A673 (cell line): ENCODE results near the gene IL15. TPM values are rescaled to one million over a fixed set of nuclear protein-coding genes. Genes with fewer than 3 reads are reported as not detected.

Experiments
- BruUV-seq: library from RNA; stranded (reverse); fragments of 400-500 nt; replicated peaks from 2 replicates; lab custom pipeline; 2021; lab: Mats Ljungman, UMichigan
- CTCF ChIA-PET: fragments of 300-600 bp; sonication (Branson Sonifier 250); formaldehyde crosslinking; loops from one replicate; lab custom pipeline; 2022; ENCODE audit warnings: antibody characterized with exemption; lab: Charles Lee
- POLR2A ChIA-PET: fragments of 300-600 bp; sonication (Branson Sonifier 250); formaldehyde crosslinking; loops from one replicate; lab custom pipeline; 2022; ENCODE audit warnings: antibody characterized with exemption; ENCODE audit not compliant: low non-redundant PET; lab: Charles Lee
- DNase-seq: peaks from one replicate; pipeline ENCODE4 v3.0.0-alpha.2; 2015; ENCODE audit warnings: low spot score
- H3K27ac ChIP-seq: fragments of 200-600 bp; sonication (generic); 2 replicates; pipeline ENCODE4 v1.5.1; 2016; ENCODE audit warnings: mixed run types, low read depth, mild to moderate bottlenecking, mixed read lengths, antibody characterized with exemption, low read length; ENCODE audit not compliant: poor library complexity, severe bottlenecking
- H3K27me3 ChIP-seq: fragments of 200-600 bp; sonication (generic); replicated peaks from 2 replicates; pipeline ENCODE4 v1.6.1; 2017; ENCODE audit warnings: mixed run types, low read depth, mild to moderate bottlenecking, mixed read lengths, antibody characterized with exemption, low read length; ENCODE audit not compliant: insufficient read depth, poor library complexity
- H3K36me3 ChIP-seq: fragments of 200-600 bp; sonication (generic); 2 replicates; pipeline ENCODE4 v1.6.1; 2016; ENCODE audit warnings: mixed run types, mild to moderate bottlenecking, mixed read lengths, antibody characterized with exemption, low read length; ENCODE audit not compliant: insufficient read depth, poor library complexity, severe bottlenecking
- H3K4me1 ChIP-seq: fragments of 200-600 bp; sonication (generic); 2 replicates; pipeline ENCODE4 v1.6.1; 2017; ENCODE audit warnings: mixed run types, mild to moderate bottlenecking, mixed read lengths, antibody characterized with exemption, low read length; ENCODE audit not compliant: insufficient read depth, poor library complexity, severe bottlenecking
- H3K4me3 ChIP-seq: fragments of 200-600 bp; sonication (generic); 2 replicates; pipeline ENCODE4 v1.5.1; 2016; ENCODE audit warnings: low read depth, mixed run types, mild to moderate bottlenecking, mixed read lengths, low read length; ENCODE audit not compliant: poor library complexity, severe bottlenecking
- H3K9me3 ChIP-seq: fragments of 200-600 bp; sonication (generic); 2 replicates; pipeline ENCODE4 v1.6.1; 2016; ENCODE audit warnings: mixed run types, low read depth, mild to moderate bottlenecking, mixed read lengths, antibody characterized with exemption, low read length; ENCODE audit not compliant: poor library complexity, severe bottlenecking
- EZH2 ChIP-seq: fragments of 200-600 bp; sonication (generic); IDR thresholded peaks from 2 replicates; pipeline ENCODE4 v1.6.1; 2017; ENCODE audit warnings: borderline replicate concordance, low read depth, mild to moderate bottlenecking, mixed read lengths, antibody characterized with exemption, low read length; ENCODE audit not compliant: poor library complexity, severe bottlenecking
- intact Hi-C: fragments of 100-400 bp; cut with micrococcal nuclease; formaldehyde crosslinking; loops from one replicate; pipeline ENCODE4 v1.10.0; 2022; ENCODE audit not compliant: unreplicated experiment
- total RNA-seq: library from RNA; stranded (reverse); gene quantifications from 2 replicates; pipeline ENCODE4 v1.2.3, GENCODE V29; 2021
- TF ChIP-seq, protein P1 (sequence below): fragments of 300-800, 200-600 bp; sonication (generic); conservative IDR thresholded peaks from 2 replicates; pipeline ENCODE4 v1.5.1; 2017; ENCODE audit warnings: low read depth, mild to moderate bottlenecking, antibody characterized with exemption, low read length, moderate library complexity, mixed read lengths

IL15 gene
- total RNA-seq, 1 experiment from 2014 or later: 0.21 TPM

DNA sequence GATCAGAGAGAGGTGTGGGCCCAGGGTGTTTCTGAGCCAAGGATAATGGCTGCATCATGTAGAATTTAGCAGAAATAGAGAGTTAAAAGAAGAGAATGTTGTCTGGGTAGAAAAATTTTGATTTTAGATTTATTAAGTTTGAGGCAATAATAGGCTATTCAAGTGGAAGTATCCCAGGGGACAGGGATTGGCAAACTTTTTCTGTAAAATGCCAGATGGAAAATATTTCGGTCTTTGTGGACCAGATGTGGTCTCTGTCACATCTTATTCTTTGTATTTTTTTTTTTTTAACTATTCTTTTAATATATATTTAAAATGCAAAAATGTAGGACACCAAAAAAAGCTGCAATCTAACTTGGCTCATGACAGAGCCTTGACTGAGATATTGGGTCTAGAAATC lies 33.1 kb downstream of the IL15 start:
- POLR2A ChIA-PET: no interaction called here
- CTCF ChIA-PET: no interaction called here
- BruUV-seq: no TSS peak

GRCh38 chr4:141675384-141675783 lies 39.0 kb downstream of the IL15 start:
- no TSS peak for BruUV-seq
- Histone ChIP-seq H3K27me3 (no peaks in the 10 kb centered on the region), H3K9me3 (no peaks in the 10 kb centered on the region), H3K4me1 (no peaks in the 10 kb centered on the region), H3K4me3 (no peak overlapping the region), H3K36me3 (no peaks in the 10 kb centered on the region), H3K27ac (no peak overlapping the region)
- DNase-seq: no peak
- POLR2A ChIA-PET: no interaction called here
- TF ChIP-seq EZH2: no peak
- TF ChIP-seq, protein P1, sequence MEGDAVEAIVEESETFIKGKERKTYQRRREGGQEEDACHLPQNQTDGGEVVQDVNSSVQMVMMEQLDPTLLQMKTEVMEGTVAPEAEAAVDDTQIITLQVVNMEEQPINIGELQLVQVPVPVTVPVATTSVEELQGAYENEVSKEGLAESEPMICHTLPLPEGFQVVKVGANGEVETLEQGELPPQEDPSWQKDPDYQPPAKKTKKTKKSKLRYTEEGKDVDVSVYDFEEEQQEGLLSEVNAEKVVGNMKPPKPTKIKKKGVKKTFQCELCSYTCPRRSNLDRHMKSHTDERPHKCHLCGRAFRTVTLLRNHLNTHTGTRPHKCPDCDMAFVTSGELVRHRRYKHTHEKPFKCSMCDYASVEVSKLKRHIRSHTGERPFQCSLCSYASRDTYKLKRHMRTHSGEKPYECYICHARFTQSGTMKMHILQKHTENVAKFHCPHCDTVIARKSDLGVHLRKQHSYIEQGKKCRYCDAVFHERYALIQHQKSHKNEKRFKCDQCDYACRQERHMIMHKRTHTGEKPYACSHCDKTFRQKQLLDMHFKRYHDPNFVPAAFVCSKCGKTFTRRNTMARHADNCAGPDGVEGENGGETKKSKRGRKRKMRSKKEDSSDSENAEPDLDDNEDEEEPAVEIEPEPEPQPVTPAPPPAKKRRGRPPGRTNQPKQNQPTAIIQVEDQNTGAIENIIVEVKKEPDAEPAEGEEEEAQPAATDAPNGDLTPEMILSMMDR: no peak
- intact Hi-C loops: no loop called here
- CTCF ChIA-PET: no interaction called here

More for the DNA sequence above, 33.1 kb downstream of the IL15 start:
- H3K27ac ChIP-seq: no peak overlapping the region
- H3K4me3 ChIP-seq: no peak overlapping the region
- H3K9me3 ChIP-seq: no peaks in the 10 kb centered on the region
- no peak for DNase-seq
- intact Hi-C loops: no loop called here
- H3K36me3 ChIP-seq: no peaks in the 10 kb centered on the region
- H3K4me1 ChIP-seq: no peaks in the 10 kb centered on the region
- H3K27me3 ChIP-seq: no peaks in the 10 kb centered on the region
- TF ChIP-seq, protein P1: no peak
- no peak for TF ChIP-seq EZH2

DNA sequence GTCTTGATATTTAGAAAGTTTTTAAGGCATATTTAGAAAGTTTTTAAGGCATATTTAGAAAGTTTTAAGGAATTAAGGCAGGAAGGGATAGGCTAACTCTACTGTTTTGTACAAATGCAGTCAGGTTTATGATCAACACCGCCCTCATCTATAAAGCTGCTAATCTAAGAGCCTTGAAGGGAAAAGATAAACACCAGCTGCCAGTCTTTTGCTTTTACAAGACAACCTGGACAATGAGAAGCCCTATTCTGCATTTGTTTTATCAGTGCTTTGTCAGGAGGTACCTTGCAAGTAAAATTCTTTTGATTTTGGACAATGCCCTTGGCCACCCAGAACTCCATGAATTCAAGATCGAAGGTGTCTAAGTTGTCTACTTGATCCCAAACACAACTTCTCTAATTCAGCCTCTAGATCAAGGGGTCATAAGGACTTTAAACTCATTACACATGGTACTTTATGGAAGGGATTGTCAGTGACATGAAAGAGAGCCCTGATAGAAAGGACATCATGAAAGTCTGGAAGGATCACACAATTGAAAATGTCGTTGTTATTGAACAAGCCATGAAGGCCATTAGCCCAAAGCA lies 39.8 kb downstream of the IL15 start:
- BruUV-seq: no TSS peak
- CTCF ChIA-PET: no interaction called here
- POLR2A ChIA-PET: no interaction called here
- H3K4me1 ChIP-seq: no peaks in the 10 kb centered on the region
- TF ChIP-seq EZH2: no peak
- TF ChIP-seq, protein P1: no peak
- H3K9me3 ChIP-seq: no peaks in the 10 kb centered on the region
- H3K27me3 ChIP-seq: no peaks in the 10 kb centered on the region
- no peak overlapping the region for H3K4me3 ChIP-seq
- no peak for DNase-seq
- H3K36me3 ChIP-seq: no peaks in the 10 kb centered on the region
- intact Hi-C loops: no loop called here
- no peak overlapping the region for H3K27ac ChIP-seq
